ENCODE results near the gene TRRAP. TPM values are rescaled to one million over a fixed set of nuclear protein-coding genes. Genes with fewer than 3 reads are reported as not detected.
A peak's percentile ranks its signal among the peaks of the same experiment; 100 is the strongest.

The TRRAP gene
- total and polyA plus RNA-seq, 5 donors from 2014 or later: 2.9 to 66.5 (median 3.8) TPM

GRCh38 chr7:99029466-99030435, 151.4 kb downstream of the TRRAP start:
- Mint-ChIP-seq H3K36me3 (peaks cover 40% of the 10 kb centered on the region), H3K27ac (peak overlapping the region in 2 of 3 donors; percentile 23 to 56), H3K27me3 (no peaks in the 10 kb centered on the region), H3K4me1 (peaks cover 0 to 5% (median 3%) of the 10 kb centered on the region in 4 donors), H3K4me3 (no peak overlapping the region), H3K9me3 (no peaks in the 10 kb centered on the region)
- DNase-seq: no peak
- no peak overlapping the region for H3K27ac ChIP-seq (ENCODE audit: insufficient read depth, low read length, poor library complexity, severe bottlenecking)
- H3K4me3 ChIP-seq (ENCODE audit: low read depth, low read length): no peak overlapping the region
- H3K4me1 ChIP-seq (ENCODE audit: control insufficient read depth, insufficient read depth, low read length, poor library complexity, severe bottlenecking): no peaks in the 10 kb centered on the region
- H3K9me3 ChIP-seq (ENCODE audit: control insufficient read depth in 2 of 2, low read length in 2 of 2): no peaks in the 10 kb centered on the region
- peaks cover 66% of the 10 kb centered on the region for H3K36me3 ChIP-seq (ENCODE audit: control insufficient read depth, insufficient read depth, low read length)
- H3K27me3 ChIP-seq (ENCODE audit: control insufficient read depth, insufficient read depth, low read length): no peaks in the 10 kb centered on the region
- no peak for ATAC-seq (ENCODE audit: low read depth in 2 of 2)

DNA sequence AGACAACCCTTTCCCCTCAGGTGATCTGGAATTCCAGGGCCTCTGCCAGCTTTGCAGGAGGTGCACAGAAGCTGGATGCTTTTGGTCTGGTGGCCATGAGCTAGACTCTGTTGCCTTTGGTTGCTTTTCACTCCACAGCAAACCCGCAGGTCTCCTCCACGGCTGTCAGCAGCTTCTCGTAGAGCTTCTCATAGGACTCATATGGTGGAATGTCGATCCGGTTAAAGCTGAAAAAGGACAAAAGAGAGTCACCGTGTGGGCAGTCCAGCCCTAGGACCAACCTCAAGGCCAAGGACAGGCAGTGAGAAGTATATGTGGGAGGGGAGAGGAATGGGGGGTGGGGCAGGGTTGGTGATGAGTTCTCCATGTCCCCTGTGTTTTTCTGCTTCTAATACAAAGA, 152.1 kb downstream of the TRRAP start:
- peaks cover 73% of the 10 kb centered on the region for H3K36me3 ChIP-seq (ENCODE audit: control insufficient read depth, insufficient read depth, low read length)
- H3K4me3 Mint-ChIP-seq: no peak overlapping the region
- H3K27me3 ChIP-seq (ENCODE audit: control insufficient read depth, insufficient read depth, low read length): no peaks in the 10 kb centered on the region
- H3K9me3 Mint-ChIP-seq: no peaks in the 10 kb centered on the region
- peak overlapping the region in 1 of 3 donors; percentile 56 for H3K27ac Mint-ChIP-seq
- peaks cover 0 to 5% (median 2%) of the 10 kb centered on the region in 4 donors for H3K4me1 Mint-ChIP-seq
- ATAC-seq (ENCODE audit: low read depth in 2 of 2): no peak
- DNase-seq: no peak
- H3K27ac ChIP-seq (ENCODE audit: insufficient read depth, low read length, poor library complexity, severe bottlenecking): no peak overlapping the region
- peaks cover 41% of the 10 kb centered on the region for H3K36me3 Mint-ChIP-seq
- H3K4me1 ChIP-seq (ENCODE audit: control insufficient read depth, insufficient read depth, low read length, poor library complexity, severe bottlenecking): no peaks in the 10 kb centered on the region
- H3K27me3 Mint-ChIP-seq: no peaks in the 10 kb centered on the region
- H3K4me3 ChIP-seq (ENCODE audit: low read depth, low read length): no peak overlapping the region
- no peaks in the 10 kb centered on the region for H3K9me3 ChIP-seq (ENCODE audit: control insufficient read depth in 2 of 2, low read length in 2 of 2)

- Mint-ChIP-seq H3K27me3 (no peaks in the 10 kb centered on the region), H3K4me3 (no peak overlapping the region), H3K4me1 (peaks cover 0 to 5% (median under 1%) of the 10 kb centered on the region in 4 donors), H3K27ac (no peak overlapping the region), H3K9me3 (no peaks in the 10 kb centered on the region), H3K36me3 (peaks cover 45% of the 10 kb centered on the region)
- DNase-seq (no peak), ATAC-seq (ENCODE audit: low read depth in 2 of 2) (no peak)
- Histone ChIP-seq H3K27me3 (ENCODE audit: control insufficient read depth, insufficient read depth, low read length) (no peaks in the 10 kb centered on the region), H3K27ac (ENCODE audit: insufficient read depth, low read length, poor library complexity, severe bottlenecking) (no peak overlapping the region), H3K4me1 (ENCODE audit: control insufficient read depth, insufficient read depth, low read length, poor library complexity, severe bottlenecking) (no peaks in the 10 kb centered on the region), H3K9me3 (ENCODE audit: control insufficient read depth in 2 of 2, low read length in 2 of 2) (no peaks in the 10 kb centered on the region), H3K36me3 (ENCODE audit: control insufficient read depth, insufficient read depth, low read length) (peaks cover 78% of the 10 kb centered on the region), H3K4me3 (ENCODE audit: low read depth, low read length) (no peak overlapping the region)
These were observed 152.6 kb downstream of the TRRAP start for GRCh38 chr7:99030951-99031350.

DNA sequence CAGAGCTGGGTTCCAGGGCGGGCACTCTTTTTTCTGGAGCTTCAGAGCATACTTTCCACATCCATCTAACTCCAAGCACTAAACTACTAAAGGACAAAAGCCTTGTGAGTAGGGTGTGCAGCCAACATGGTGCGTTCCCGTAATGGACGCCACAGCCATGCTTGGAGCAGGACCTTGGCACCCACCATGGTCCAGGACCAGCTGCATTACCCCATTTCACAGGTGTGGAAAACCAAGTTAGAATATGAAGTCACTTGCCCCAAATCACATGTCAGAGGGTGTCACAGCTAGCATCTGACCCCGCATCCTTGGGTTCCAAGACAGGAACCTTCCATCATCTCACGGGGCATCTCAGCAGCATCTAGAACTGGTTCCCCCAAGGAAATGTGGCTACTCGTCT, 153.2 kb downstream of the TRRAP start:
- H3K27ac Mint-ChIP-seq: no peak overlapping the region

DNA sequence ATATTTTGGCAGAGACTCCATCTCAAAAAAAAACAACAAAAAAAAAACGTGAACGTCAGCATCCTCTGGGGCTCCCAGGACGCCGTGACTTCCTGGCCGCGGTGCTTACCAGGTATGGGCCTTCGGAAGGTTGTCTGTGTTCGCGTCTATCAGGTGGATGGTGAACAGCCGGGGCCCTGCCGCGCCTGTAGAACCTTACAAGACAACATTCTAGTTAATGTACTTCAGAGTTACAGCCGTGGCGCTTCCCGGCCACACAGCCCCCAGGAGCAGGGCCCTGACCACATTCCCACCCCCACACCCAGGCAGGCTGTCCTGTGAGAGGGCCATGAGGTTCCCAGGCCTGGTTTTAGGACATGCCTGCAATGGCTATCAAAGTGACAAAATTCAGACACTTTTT, 154.6 kb downstream of the TRRAP start:
- Histone ChIP-seq H3K27ac (ENCODE audit: insufficient read depth, low read length, poor library complexity, severe bottlenecking) (no peak overlapping the region), H3K27me3 (ENCODE audit: control insufficient read depth, insufficient read depth, low read length) (no peaks in the 10 kb centered on the region), H3K4me3 (ENCODE audit: low read depth, low read length) (no peak overlapping the region), H3K36me3 (ENCODE audit: control insufficient read depth, insufficient read depth, low read length) (peaks cover 95% of the 10 kb centered on the region), H3K9me3 (ENCODE audit: control insufficient read depth in 2 of 2, low read length in 2 of 2) (no peaks in the 10 kb centered on the region), H3K4me1 (ENCODE audit: control insufficient read depth, insufficient read depth, low read length, poor library complexity, severe bottlenecking) (no peaks in the 10 kb centered on the region)
- Mint-ChIP-seq H3K4me1 (no peaks in the 10 kb centered on the region), H3K4me3 (no peak overlapping the region), H3K27ac (peak overlapping the region in 1 of 3 donors; percentile 48), H3K36me3 (peaks cover 54% of the 10 kb centered on the region), H3K9me3 (no peaks in the 10 kb centered on the region), H3K27me3 (no peaks in the 10 kb centered on the region)
- no peak for ATAC-seq (ENCODE audit: low read depth in 2 of 2)
- no peak for DNase-seq

More for the DNA sequence above, 153.2 kb downstream of the TRRAP start:
- H3K9me3 Mint-ChIP-seq: no peaks in the 10 kb centered on the region
- Histone ChIP-seq H3K27me3 (ENCODE audit: control insufficient read depth, insufficient read depth, low read length) (no peaks in the 10 kb centered on the region), H3K9me3 (ENCODE audit: control insufficient read depth in 2 of 2, low read length in 2 of 2) (no peaks in the 10 kb centered on the region), H3K36me3 (ENCODE audit: control insufficient read depth, insufficient read depth, low read length) (peaks cover 83% of the 10 kb centered on the region), H3K4me1 (ENCODE audit: control insufficient read depth, insufficient read depth, low read length, poor library complexity, severe bottlenecking) (no peaks in the 10 kb centered on the region), H3K4me3 (ENCODE audit: low read depth, low read length) (no peak overlapping the region), H3K27ac (ENCODE audit: insufficient read depth, low read length, poor library complexity, severe bottlenecking) (no peak overlapping the region)
- H3K27me3 Mint-ChIP-seq: no peaks in the 10 kb centered on the region
- peaks cover 50% of the 10 kb centered on the region for H3K36me3 Mint-ChIP-seq
- H3K4me3 Mint-ChIP-seq: no peak overlapping the region
- peaks cover 0 to 5% (median 0%) of the 10 kb centered on the region in 4 donors for H3K4me1 Mint-ChIP-seq
- no peak for DNase-seq
- ATAC-seq (ENCODE audit: low read depth in 2 of 2): no peak

- ATAC-seq (ENCODE audit: low read depth in 2 of 2) (no peak), DNase-seq (no peak)
- Mint-ChIP-seq H3K27ac (no peak overlapping the region), H3K4me3 (no peak overlapping the region), H3K9me3 (no peaks in the 10 kb centered on the region), H3K36me3 (peaks cover 55% of the 10 kb centered on the region), H3K4me1 (no peaks in the 10 kb centered on the region), H3K27me3 (no peaks in the 10 kb centered on the region)
- H3K27me3 ChIP-seq (ENCODE audit: control insufficient read depth, insufficient read depth, low read length): no peaks in the 10 kb centered on the region
- no peak overlapping the region for H3K27ac ChIP-seq (ENCODE audit: insufficient read depth, low read length, poor library complexity, severe bottlenecking)
- H3K4me1 ChIP-seq (ENCODE audit: control insufficient read depth, insufficient read depth, low read length, poor library complexity, severe bottlenecking): no peaks in the 10 kb centered on the region
- no peaks in the 10 kb centered on the region for H3K9me3 ChIP-seq (ENCODE audit: control insufficient read depth in 2 of 2, low read length in 2 of 2)
- no peak overlapping the region for H3K4me3 ChIP-seq (ENCODE audit: low read depth, low read length)
- peaks cover 95% of the 10 kb centered on the region for H3K36me3 ChIP-seq (ENCODE audit: control insufficient read depth, insufficient read depth, low read length)
These were observed 155.4 kb downstream of the TRRAP start for GRCh38 chr7:99033765-99034164.

- Mint-ChIP-seq H3K27me3 (no peaks in the 10 kb centered on the region), H3K4me3 (no peak overlapping the region), H3K36me3 (peaks cover 50% of the 10 kb centered on the region), H3K9me3 (no peaks in the 10 kb centered on the region), H3K27ac (peak overlapping the region in 2 of 3 donors; percentile 42 to 87), H3K4me1 (peaks cover 0 to under 1% (median under 1%) of the 10 kb centered on the region in 4 donors)
- DNase-seq (no peak), ATAC-seq (ENCODE audit: low read depth in 2 of 2) (no peak)
- Histone ChIP-seq H3K27me3 (ENCODE audit: control insufficient read depth, insufficient read depth, low read length) (no peaks in the 10 kb centered on the region), H3K4me1 (ENCODE audit: control insufficient read depth, insufficient read depth, low read length, poor library complexity, severe bottlenecking) (no peaks in the 10 kb centered on the region), H3K4me3 (ENCODE audit: low read depth, low read length) (no peak overlapping the region), H3K9me3 (ENCODE audit: control insufficient read depth in 2 of 2, low read length in 2 of 2) (no peaks in the 10 kb centered on the region), H3K36me3 (ENCODE audit: control insufficient read depth, insufficient read depth, low read length) (peaks cover 90% of the 10 kb centered on the region), H3K27ac (ENCODE audit: insufficient read depth, low read length, poor library complexity, severe bottlenecking) (no peak overlapping the region)
These were observed 156.8 kb downstream of the TRRAP start for GRCh38 chr7:99034932-99035722.
